Fibroblast of the aortic adventitia (primary cell): Measurements from ENCODE around the gene SORCS1. TPM values are rescaled to one million over a fixed set of nuclear protein-coding genes. Genes with fewer than 3 reads are reported as not detected.

Source experiments
- DNase-seq: peaks from one replicate; pipeline ENCODE4 v3.0.0-alpha.2; 2010; ENCODE audit warnings: low read depth
- H3K4me3 ChIP-seq: 2 replicates; pipeline ENCODE4 v1.5.1; 2011; ENCODE audit warnings: low read depth, mild to moderate bottlenecking, control low read depth, low read length, moderate library complexity
- small RNA-seq: library from RNA; depleted of rRNA; stranded (forward); fragments of <200 nt; gene quantifications from one replicate; pipeline ENCODE3, GENCODE V24; 2012
- total RNA-seq: library from RNA; depleted of rRNA; stranded (reverse); fragments of >200 nt; gene quantifications from 2 replicates; pipeline ENCODE4 v1.2.3, GENCODE V29; 2012; ENCODE audit warnings: low replicate concordance
- TF ChIP-seq, protein P1 (sequence below): IDR thresholded peaks from 2 replicates; pipeline ENCODE4 v1.5.1; 2011; ENCODE audit warnings: mild to moderate bottlenecking, low read length, control low read depth, inconsistent platforms; ENCODE audit not compliant: insufficient read depth

The SORCS1 gene
- total RNA-seq, 1 donor: not detected

DNA sequence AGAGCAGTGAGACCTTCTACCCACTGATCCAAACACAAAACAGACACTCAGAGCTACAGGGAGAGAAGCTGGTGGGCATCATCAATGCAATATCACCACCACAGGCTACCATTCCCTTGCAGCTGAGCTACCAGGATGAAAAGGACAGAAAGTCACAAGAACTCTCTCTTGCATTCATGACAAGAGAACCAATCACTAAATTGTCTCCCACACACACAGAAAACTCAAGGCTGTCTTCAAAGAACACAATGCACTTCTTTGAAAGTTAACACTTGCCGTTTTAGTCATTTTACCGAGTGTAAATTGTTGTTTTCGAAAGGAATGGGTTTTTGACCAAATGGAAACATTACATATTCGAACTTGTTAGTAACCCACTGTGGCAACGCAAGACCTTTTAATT lies 626.6 kb downstream of the SORCS1 start:
- DNase-seq: no peak
- no peak overlapping the region for H3K4me3 ChIP-seq
- TF ChIP-seq, protein P1, sequence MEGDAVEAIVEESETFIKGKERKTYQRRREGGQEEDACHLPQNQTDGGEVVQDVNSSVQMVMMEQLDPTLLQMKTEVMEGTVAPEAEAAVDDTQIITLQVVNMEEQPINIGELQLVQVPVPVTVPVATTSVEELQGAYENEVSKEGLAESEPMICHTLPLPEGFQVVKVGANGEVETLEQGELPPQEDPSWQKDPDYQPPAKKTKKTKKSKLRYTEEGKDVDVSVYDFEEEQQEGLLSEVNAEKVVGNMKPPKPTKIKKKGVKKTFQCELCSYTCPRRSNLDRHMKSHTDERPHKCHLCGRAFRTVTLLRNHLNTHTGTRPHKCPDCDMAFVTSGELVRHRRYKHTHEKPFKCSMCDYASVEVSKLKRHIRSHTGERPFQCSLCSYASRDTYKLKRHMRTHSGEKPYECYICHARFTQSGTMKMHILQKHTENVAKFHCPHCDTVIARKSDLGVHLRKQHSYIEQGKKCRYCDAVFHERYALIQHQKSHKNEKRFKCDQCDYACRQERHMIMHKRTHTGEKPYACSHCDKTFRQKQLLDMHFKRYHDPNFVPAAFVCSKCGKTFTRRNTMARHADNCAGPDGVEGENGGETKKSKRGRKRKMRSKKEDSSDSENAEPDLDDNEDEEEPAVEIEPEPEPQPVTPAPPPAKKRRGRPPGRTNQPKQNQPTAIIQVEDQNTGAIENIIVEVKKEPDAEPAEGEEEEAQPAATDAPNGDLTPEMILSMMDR: no peak

DNA sequence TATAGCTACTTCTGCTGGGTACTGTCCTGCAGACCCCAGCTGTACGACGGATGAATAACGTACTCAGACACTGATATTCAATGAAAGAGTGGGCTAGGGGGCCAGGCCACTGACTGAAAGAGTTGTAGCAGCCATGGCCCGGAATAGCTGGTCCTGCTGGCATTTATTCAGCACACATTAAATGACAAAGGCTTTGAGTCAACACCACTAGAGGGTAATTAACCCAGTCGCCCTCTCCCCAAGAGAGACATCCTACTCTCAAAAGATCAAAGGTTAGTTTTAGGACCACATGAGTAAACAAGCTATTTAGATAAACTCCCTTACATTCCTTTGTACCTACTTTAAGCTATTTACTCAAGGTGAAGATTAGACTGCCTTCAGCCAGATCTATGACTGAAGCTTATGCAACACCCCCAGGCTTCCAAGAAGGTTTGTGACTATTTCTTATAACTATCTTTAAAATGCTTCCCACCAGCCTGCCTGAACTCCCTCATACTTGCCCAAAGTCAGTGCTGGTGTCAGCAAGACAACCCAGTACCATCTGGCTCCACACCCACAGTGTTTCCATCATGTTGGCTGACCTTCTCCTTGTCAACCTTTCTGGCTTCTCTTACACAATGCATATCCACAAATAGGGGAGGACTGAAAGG lies 629.1 kb downstream of the SORCS1 start:
- DNase-seq: no peak
- no peak overlapping the region for H3K4me3 ChIP-seq
- TF ChIP-seq, protein P1: no peak

DNA sequence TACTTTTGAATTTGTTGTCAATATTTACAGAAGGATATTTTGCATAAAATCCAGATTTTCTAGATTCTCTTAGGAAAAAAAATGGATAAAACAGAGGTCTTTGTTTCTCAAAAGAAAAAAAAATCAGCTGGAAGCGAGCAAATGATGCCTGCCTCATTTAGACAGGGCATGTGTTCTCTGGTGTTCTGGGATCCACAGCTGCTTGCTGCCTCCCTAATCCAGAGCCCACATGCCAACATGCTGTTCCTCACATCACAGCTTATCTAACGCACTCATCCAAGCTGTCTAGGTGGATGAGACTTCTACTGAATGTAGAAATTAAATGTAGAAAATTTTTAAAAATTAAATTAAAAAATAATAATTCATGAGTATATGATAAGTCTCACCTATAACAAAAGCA lies 630.1 kb downstream of the SORCS1 start:
- TF ChIP-seq, protein P1: no peak
- DNase-seq: no peak
- no peak overlapping the region for H3K4me3 ChIP-seq

DNA sequence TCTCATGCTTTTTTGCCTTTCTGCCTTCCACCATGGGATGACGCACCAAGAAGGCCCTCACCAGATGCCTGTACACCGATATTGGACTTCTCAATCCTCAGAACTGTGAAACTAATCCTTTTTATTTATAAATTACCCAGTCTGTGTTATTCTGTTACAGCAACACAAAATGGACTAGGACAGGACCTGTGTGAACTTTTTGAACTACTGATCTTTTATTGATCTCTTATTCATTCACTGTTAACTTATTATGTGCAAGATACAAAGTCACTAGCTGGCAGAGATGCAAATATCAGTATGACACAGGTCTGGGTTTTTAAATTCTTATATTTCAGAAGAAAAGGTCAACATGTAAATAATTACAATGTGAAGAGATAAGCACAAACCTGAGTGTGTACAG lies 635.8 kb downstream of the SORCS1 start:
- no peak overlapping the region for H3K4me3 ChIP-seq
- TF ChIP-seq, protein P1: no peak
- DNase-seq: no peak

DNA sequence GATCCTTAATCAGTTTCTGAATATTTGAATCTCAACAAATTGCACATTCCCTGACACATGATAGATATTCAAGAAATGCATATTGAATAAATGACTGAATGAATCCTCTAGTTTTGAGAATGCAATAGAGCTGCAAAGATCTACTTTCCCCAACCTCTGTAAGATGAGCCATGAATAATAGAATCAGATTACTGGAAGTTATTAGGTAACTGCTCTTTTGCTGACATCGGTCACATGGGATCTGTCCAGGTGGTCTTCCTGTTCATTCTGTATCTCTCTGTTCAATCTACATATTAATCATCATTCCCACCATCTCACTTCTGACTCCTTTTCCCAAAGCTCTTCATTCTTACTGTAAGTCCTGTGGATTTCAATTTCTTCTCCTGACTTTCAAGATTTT lies 638.7 kb downstream of the SORCS1 start:
- H3K4me3 ChIP-seq: no peak overlapping the region
- TF ChIP-seq, protein P1: no peak
- DNase-seq: no peak

Small RNA genes within 50 kb of the gene (small RNA-seq; reads per million reads assigned to genes)
- gene RNA5SP325: 0.70 reads per million, percentile 13 among the genes with 10 or more reads in this experiment
